Gastroesophageal sphincter (tissue), 4 donors: Measurements from ENCODE around the gene RXRG. TPM values are rescaled to one million over a fixed set of nuclear protein-coding genes. Genes with fewer than 3 reads are reported as not detected.
A peak's percentile ranks its signal among the peaks of the same experiment; 100 is the strongest.

ENCODE experiments used
- ATAC-seq: fragments of 150-250 bp; one replicate; pipeline ENCODE4 v1.9.1; 2016; ENCODE audit warnings: mild to moderate bottlenecking, moderate library complexity
- H3K27ac ChIP-seq, 4 donors: fragments of 200-600 bp; sonication (generic) in 3 of 4; 1 replicate in 3 of 4; 2 replicates in 1 of 4; pipeline ENCODE4 v1.5.1; 2016 to 2019
- H3K27me3 ChIP-seq: fragments of 200-600 bp; sonication (generic); one replicate; pipeline ENCODE4 v1.5.1; 2019
- H3K36me3 ChIP-seq, 2 donors: fragments of 200-600 bp; sonication (generic); one replicate each; pipeline ENCODE4 v1.5.1; 2019; ENCODE audit warnings: control low read depth in 1 of 2
- H3K4me1 ChIP-seq, 3 donors: fragments of 200-600 bp; sonication (generic); 1 replicate in 2 of 3; 2 replicates in 1 of 3; pipeline ENCODE4 v1.5.1; 2016 to 2019; ENCODE audit warnings: control low read depth in 2 of 3
- H3K4me3 ChIP-seq, 2 donors: fragments of 200-600 bp; sonication (generic); one replicate each; pipeline ENCODE4 v1.5.1; 2019; ENCODE audit warnings: mild to moderate bottlenecking in 1 of 2, moderate library complexity in 1 of 2
- H3K9me3 ChIP-seq, 3 donors: fragments of 200-600 bp; sonication (generic); one replicate each; pipeline ENCODE4 v1.5.1; 2017 to 2019; ENCODE audit warnings: control low read depth in 2 of 3
- CTCF ChIP-seq, 4 experiments: fragments of 200-600 bp in 2 of 4; fragments of 450-650 bp in 2 of 4; sonication (generic) in 1 of 4; IDR thresholded peaks; one replicate each; pipeline ENCODE4 v1.5.1; 2017 to 2019; ENCODE audit warnings: antibody characterized with exemption in 4 of 4, mild to moderate bottlenecking in 2 of 4, moderate library complexity in 2 of 4
- EP300 ChIP-seq: sonication (generic); formaldehyde crosslinking; IDR thresholded peaks from one replicate; pipeline ENCODE4 v1.6.1; 2017; ENCODE audit warnings: antibody characterized with exemption, mild to moderate bottlenecking
- POLR2A ChIP-seq, 2 donors: fragments of 450-650 bp; IDR thresholded peaks; one replicate each; pipeline ENCODE4 v1.6.1; 2017; ENCODE audit warnings: antibody characterized with exemption in 2 of 2, mild to moderate bottlenecking in 2 of 2, moderate library complexity in 1 of 2
- POLR2AphosphoS5 ChIP-seq: sonication (generic); formaldehyde crosslinking; IDR thresholded peaks from one replicate; pipeline ENCODE4 v1.6.1; 2017; ENCODE audit warnings: antibody characterized with exemption
- WGBS, 2 donors: methylation state at CpG; one replicate each; pipeline ENCODE4 v1.1.5; 2018; ENCODE audit warnings: low coverage in 1 of 2; 5-methylcytosine and 5-hydroxymethylcytosine counted together
- total RNA-seq, 4 donors: library from RNA; depleted of rRNA; stranded (reverse); fragments of >200 nt; gene quantifications; one replicate each; pipeline ENCODE4 v1.1.0, GENCODE V29; 2016

The RXRG gene
- total RNA-seq, 4 donors from 2014 or later = 2.4 to 6.4 (median 2.7) TPM

- no peaks in the 10 kb centered on the region for H3K27me3 ChIP-seq
- whole genome bisulfite sequencing, 2 donors = 74 to 78% methylated on average over 2 of the region's 2 CpGs
- H3K36me3 ChIP-seq = no peaks in the 10 kb centered on the region
- no peaks in the 10 kb centered on the region for H3K9me3 ChIP-seq
- ATAC-seq = no peak
- TF ChIP-seq CTCF (IDR thresholded peaks at IDR 0.05) (no peak), POLR2AphosphoS5 (no peak), EP300 (no peak), POLR2A (IDR thresholded peaks at IDR 0.05) (no peak)
- H3K4me1 ChIP-seq = peaks cover 0 to 30% (median 4%) of the 10 kb centered on the region in 3 donors
- no peak overlapping the region for H3K4me3 ChIP-seq
- no peak overlapping the region for H3K27ac ChIP-seq
Measured at GRCh38 chr1:165426745-165427144, 18.2 kb downstream of the RXRG start.

- Histone ChIP-seq H3K9me3 (no peaks in the 10 kb centered on the region), H3K27me3 (no peaks in the 10 kb centered on the region), H3K36me3 (no peaks in the 10 kb centered on the region), H3K27ac (peak overlapping the region in 3 of 4 donors; percentile 41 to 71 (median 63)), H3K4me1 (peaks cover 0 to 30% (median 4%) of the 10 kb centered on the region in 3 donors), H3K4me3 (no peak overlapping the region)
- WGBS, 2 donors = 50 to 51% methylated on average over 1 to 2 of the region's 2 CpGs
- no peak for TF ChIP-seq POLR2AphosphoS5
- no peak for TF ChIP-seq EP300
- TF ChIP-seq CTCF (IDR thresholded peaks at IDR 0.05) = no peak
- TF ChIP-seq POLR2A (IDR thresholded peaks at IDR 0.05) = no peak
- no peak for ATAC-seq
Measured at GRCh38 chr1:165425621-165426020, 19.3 kb downstream of the RXRG start.

- Histone ChIP-seq H3K4me1 (peaks cover 0 to 30% (median 4%) of the 10 kb centered on the region in 3 donors), H3K36me3 (no peaks in the 10 kb centered on the region), H3K9me3 (no peaks in the 10 kb centered on the region), H3K27me3 (no peaks in the 10 kb centered on the region), H3K4me3 (peak overlapping the region in 1 of 2 donors; percentile 35), H3K27ac (peak overlapping the region in 3 of 4 donors; percentile 63 to 72 (median 71))
- TF ChIP-seq POLR2A (IDR thresholded peaks at IDR 0.05) = no peak
- TF ChIP-seq EP300 = no peak
- no peak for TF ChIP-seq POLR2AphosphoS5
- no peak for TF ChIP-seq CTCF (IDR thresholded peaks at IDR 0.05)
- 26 to 28% methylated on average over 6 to 9 of the region's 10 CpGs for WGBS, 2 donors
- peak; percentile 31 for ATAC-seq
Measured at GRCh38 chr1:165424454-165425216, 20.3 kb downstream of the RXRG start.

GRCh38 chr1:165423136-165423535 is 21.8 kb downstream of the RXRG start:
- Histone ChIP-seq H3K27me3 (no peaks in the 10 kb centered on the region), H3K27ac (peak overlapping the region in 2 of 4 donors; percentile 6 to 63), H3K4me1 (peaks cover 0 to 30% (median 4%) of the 10 kb centered on the region in 3 donors), H3K36me3 (no peaks in the 10 kb centered on the region), H3K9me3 (no peaks in the 10 kb centered on the region), H3K4me3 (no peak overlapping the region)
- ATAC-seq = no peak
- TF ChIP-seq POLR2A (IDR thresholded peaks at IDR 0.05) (no peak), CTCF (IDR thresholded peaks at IDR 0.05) (no peak), EP300 (no peak), POLR2AphosphoS5 (no peak)
- WGBS, 2 donors = 41% methylated on average over 5 of the region's 5 CpGs; no CpG with 5 or more reads in 1 of the 2 donors

GRCh38 chr1:165420655-165421054 is 24.3 kb downstream of the RXRG start:
- H3K27ac ChIP-seq = no peak overlapping the region
- no peak for ATAC-seq
- no peaks in the 10 kb centered on the region for H3K9me3 ChIP-seq
- H3K4me1 ChIP-seq = peaks cover 0 to 26% (median 4%) of the 10 kb centered on the region in 3 donors
- WGBS, 2 donors = 74 to 100% methylated on average over 1 to 2 of the region's 2 CpGs
- no peak overlapping the region for H3K4me3 ChIP-seq
- TF ChIP-seq POLR2AphosphoS5 (no peak), CTCF (IDR thresholded peaks at IDR 0.05) (no peak), POLR2A (IDR thresholded peaks at IDR 0.05) (no peak), EP300 (no peak)
- H3K36me3 ChIP-seq = no peaks in the 10 kb centered on the region
- peaks cover 12% of the 10 kb centered on the region for H3K27me3 ChIP-seq
